Stimulated activated CD8-positive, alpha-beta memory T cell treated with anti-CD3 and anti-CD28 coated beads, Interleukin-12 subunit alpha, Interleukin-12 subunit beta, amount 100 ng/mL, for 1 hour (primary cell): ENCODE data around the gene NKPD1.

Source experiments
- DNase-seq: peaks from one replicate; pipeline ENCODE4 v3.0.0-alpha.2; 2020; ENCODE audit warnings: low read depth

The NKPD1 gene

DNA sequence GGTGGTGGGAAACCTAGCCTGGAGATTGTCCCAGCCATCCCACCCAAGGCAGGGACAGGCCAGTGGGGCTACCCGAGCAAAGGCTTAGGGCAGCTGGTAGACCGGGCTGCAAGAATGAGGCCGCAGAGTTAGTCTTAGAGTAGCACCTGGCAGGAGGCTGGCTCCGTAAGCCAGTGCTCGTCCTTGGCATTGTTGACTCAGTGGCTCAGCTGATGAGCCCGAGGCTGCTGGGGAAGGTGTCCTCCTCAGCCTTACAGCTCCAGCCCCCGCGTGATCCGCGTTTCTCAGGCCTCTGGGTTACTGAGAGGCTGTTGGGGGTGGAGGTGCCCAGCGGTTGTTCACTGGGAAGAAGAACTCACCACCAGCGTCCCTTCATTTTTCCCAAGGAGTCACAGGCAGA is 43.1 kb downstream of the NKPD1 start:
- DNase-seq: no peak

DNA sequence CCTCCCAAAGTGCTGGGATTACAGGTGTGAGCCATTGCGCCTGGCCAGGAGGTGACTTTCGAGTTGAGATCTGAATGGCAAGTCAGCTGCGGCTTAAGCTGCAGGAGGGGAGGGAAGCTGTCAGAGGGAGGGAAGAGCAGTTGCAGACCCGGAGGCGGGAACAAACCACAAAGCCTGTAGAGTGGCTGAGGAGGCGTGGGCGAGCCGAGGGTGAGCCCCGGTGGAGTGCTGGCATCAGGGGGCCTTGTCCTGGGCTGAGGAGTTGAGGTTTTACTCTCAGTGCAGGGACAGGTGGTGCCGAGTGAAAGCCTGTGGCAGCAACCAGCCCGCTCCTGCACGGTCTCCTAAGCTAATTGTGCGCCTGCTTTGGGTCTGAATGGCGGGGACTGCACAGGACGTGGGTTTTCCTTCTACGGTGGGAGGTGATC is 43.6 kb downstream of the NKPD1 start:
- no peak for DNase-seq

DNA sequence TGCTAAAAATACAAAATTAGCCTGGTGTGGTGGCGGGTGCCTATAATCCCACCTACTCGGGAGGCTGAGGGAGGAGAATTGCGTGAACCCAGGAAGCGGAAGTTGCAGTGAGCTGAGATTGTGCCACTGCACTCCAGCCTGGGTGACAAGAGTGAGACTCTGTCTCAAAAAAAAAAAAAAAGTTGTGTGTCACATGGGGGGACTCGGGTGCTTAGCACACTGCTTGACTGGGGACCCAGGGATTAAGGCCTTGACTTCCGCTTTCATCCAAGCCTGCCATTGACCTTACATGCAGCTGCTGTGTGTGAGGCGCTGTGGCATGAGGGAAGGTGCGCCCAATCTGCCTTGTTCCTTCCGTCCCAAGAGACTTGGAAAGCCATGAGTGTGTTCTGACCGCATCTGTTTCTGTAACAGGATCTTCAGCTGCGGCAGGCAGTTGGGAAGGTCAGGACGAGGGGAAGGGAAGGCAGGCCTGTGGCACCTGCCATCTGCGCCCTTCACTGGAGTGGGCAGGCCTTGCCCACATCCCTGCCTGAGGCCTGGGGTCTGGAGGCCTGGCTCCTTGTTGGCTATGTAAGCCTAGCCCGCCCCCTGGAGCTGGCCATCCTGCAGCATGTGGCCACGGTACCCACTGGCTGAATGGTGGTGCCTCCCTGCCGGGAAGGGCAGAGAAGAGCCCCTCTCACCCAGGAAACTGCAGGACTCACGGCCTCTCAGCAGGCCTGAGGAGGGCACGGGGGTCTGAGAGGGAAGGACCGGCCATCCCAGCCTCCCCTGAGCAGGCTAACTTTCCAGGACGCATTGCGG is 44.8 kb downstream of the NKPD1 start:
- no peak for DNase-seq

DNA sequence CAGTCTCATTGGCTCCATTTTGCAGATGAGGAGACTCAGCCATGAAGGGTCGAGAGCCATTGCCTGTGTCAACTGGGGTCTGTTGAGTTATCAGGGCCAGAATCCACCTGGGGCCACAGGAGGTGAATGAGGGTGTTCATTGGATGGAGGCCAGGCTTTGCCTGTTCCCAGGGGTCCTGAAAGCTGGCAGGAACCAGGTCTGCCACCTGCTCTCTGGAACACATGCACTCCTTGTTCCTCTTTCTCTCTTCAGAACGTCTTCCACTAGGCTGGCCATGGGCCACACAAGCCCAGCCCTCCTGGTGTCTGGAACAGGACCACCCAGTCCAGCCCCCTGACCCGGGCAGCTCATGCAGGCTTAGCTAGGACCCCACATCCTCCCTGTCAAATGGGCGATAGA is 46.7 kb downstream of the NKPD1 start:
- DNase-seq: no peak

DNA sequence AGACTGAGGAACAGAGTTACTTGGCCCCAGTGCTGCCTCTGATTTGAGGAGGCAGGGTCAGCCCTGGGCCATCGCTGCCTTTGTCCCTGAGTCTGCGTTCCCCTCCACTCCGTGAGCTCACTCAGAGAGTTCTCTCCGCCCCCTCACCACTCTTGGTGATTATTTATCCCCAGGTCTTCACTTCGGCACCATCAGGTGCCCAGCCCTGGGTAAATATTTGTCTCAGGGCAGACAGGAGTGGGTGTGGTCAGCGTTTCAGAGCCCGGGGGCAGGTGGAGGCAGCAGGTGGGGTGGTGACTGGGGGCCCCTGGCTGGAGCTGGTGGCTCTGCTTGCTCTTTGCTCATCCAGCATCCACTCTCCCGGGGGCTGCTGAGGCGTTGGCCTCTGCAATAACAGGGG is 47.2 kb downstream of the NKPD1 start:
- no peak for DNase-seq

DNA sequence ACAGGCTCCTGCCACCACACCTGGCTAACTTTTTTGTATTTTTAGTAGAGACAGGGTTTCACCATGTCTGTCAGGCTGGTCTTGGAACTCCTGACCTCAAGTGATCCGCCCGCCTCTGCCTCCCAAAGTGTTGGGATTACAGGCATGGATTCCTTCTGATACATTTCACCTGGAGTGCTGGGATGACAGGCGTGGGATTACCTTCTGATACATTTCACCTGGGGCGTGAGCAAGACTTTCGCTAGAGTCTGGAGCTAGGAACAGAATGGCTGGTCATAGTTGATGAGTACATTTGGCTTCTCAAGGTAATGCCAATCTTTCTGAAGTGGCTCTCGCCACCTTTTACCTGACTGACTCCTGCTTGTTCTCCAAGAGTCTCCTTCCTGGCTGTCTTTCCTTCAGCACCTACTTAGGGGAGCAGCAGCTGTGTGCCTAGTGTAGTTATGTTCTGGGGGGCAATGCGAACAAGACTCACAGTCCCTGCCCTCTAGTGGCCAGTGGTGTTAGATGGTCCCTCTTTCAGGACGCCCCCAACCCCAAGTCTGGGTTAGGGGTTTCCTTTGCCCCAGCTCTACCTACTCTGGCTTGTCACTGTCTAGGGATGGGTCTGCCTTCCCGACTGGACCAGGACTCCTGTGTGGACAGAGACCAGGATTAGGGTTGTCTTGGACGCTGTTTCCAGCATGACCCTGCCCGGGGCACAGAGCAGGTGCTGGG is 48.5 kb downstream of the NKPD1 start:
- DNase-seq: no peak
